GM12891 (cell line): Measurements from ENCODE around the gene CDYL.

Source experiments
- POLR2A ChIP-seq: IDR thresholded peaks from 2 replicates; pipeline ENCODE4 v1.6.1; 2011; ENCODE audit warnings: low read depth, low read length, control low read depth
- POLR2AphosphoS5 ChIP-seq: IDR thresholded peaks from 2 replicates; pipeline ENCODE4 v1.6.1; 2011; ENCODE audit warnings: low read depth, low read length, control low read depth
- POU2F2 ChIP-seq: IDR thresholded peaks from 2 replicates; pipeline ENCODE4 v1.6.1; 2011; ENCODE audit warnings: low read depth, mild to moderate bottlenecking, control low read depth, low read length, moderate library complexity
- SPI1 ChIP-seq: IDR thresholded peaks from 2 replicates; pipeline ENCODE4 v1.6.1; 2011; ENCODE audit warnings: low read depth, low read length, control low read depth
- TAF1 ChIP-seq: IDR thresholded peaks from 2 replicates; pipeline ENCODE4 v1.6.1; 2011; ENCODE audit warnings: low read depth, low read length, control low read depth

GRCh38 chr6:4935975-4936680 lies 159.9 kb downstream of the CDYL start:
- no peak for TF ChIP-seq POU2F2
- no peak for TF ChIP-seq TAF1
- TF ChIP-seq POLR2A = no peak
- TF ChIP-seq POLR2AphosphoS5 = no peak
- no peak for TF ChIP-seq SPI1
